SU-DHL-6 (cell line): ENCODE data around the gene GOLPH3.

Source experiments
- H2AFZ ChIP-seq: fragments of 200-600 bp; sonication (generic); 2 replicates; pipeline ENCODE4 v1.6.1; 2014; ENCODE audit warnings: low read depth, mild to moderate bottlenecking, moderate library complexity, mixed read lengths, antibody characterized with exemption, low read length; ENCODE audit not compliant: severe bottlenecking
- H3F3A ChIP-seq: fragments of 200-600 bp; shearing (Covaris generic); 2 replicates; pipeline ENCODE4 v1.6.0; 2016; ENCODE audit warnings: antibody characterized with exemption, mild to moderate bottlenecking; ENCODE audit not compliant: insufficient read depth
- H3K27ac ChIP-seq: fragments of 200-600 bp; sonication (generic); 2 replicates; pipeline ENCODE4 v1.5.1; 2016; ENCODE audit warnings: low read depth, mild to moderate bottlenecking, low read length, moderate library complexity, mixed read lengths
- H3K27me3 ChIP-seq: fragments of 200-600 bp; sonication (generic), shearing (Covaris generic); 2 replicates; pipeline ENCODE4 v1.6.0; 2014; ENCODE audit warnings: mild to moderate bottlenecking, low read length
- H3K36me3 ChIP-seq: fragments of 200-600 bp; sonication (generic); 2 replicates; pipeline ENCODE4 v1.6.1; 2014; ENCODE audit warnings: mild to moderate bottlenecking, low read length, mixed read lengths
- H3K4me2 ChIP-seq: fragments of 300-600, 200-600 bp; shearing (Covaris generic), sonication (generic); 2 replicates; pipeline ENCODE4 v1.6.0; 2014; ENCODE audit warnings: low read length, low read depth, mild to moderate bottlenecking; ENCODE audit not compliant: poor library complexity, severe bottlenecking
- H3K4me3 ChIP-seq: fragments of 200-600 bp; sonication (generic); 2 replicates; pipeline ENCODE4 v1.5.1; 2014; ENCODE audit warnings: antibody characterized with exemption, low read length, mild to moderate bottlenecking, mixed read lengths; ENCODE audit not compliant: insufficient read depth, poor library complexity, severe bottlenecking
- H3K79me2 ChIP-seq: fragments of 200-600 bp; sonication (generic); 2 replicates; pipeline ENCODE4 v1.6.1; 2014; ENCODE audit warnings: mild to moderate bottlenecking, low read length, moderate library complexity; ENCODE audit not compliant: insufficient read depth
- H3K9ac ChIP-seq: fragments of 200-600 bp; sonication (generic); 2 replicates; pipeline ENCODE4 v1.7.0; 2014; ENCODE audit warnings: mild to moderate bottlenecking, low read length
- H3K9me2 ChIP-seq: fragments of 200-600 bp; sonication (generic); replicated peaks from 2 replicates; pipeline ENCODE4 v1.6.1; 2014; ENCODE audit warnings: low read length; ENCODE audit not compliant: insufficient read depth
- H3K9me3 ChIP-seq: fragments of 200-600 bp; sonication (generic); 2 replicates; pipeline ENCODE4 v1.6.1; 2014; ENCODE audit warnings: low read length, mixed read lengths; ENCODE audit not compliant: insufficient read depth
- H4K20me1 ChIP-seq: fragments of 200-600 bp; sonication (generic); 2 replicates; pipeline ENCODE4 v1.6.1; 2014; ENCODE audit warnings: low read depth, mild to moderate bottlenecking, antibody characterized with exemption, low read length, moderate library complexity, mixed read lengths
- CTCF ChIP-seq: fragments of 200-600 bp; sonication (generic); IDR thresholded peaks from one replicate; pipeline ENCODE4 v1.5.1; 2017; ENCODE audit warnings: antibody characterized with exemption, mild to moderate bottlenecking, low read length, moderate library complexity; ENCODE audit not compliant: insufficient read depth, poor library complexity, severe bottlenecking
- EZH2phosphoT487 ChIP-seq: fragments of 200-600 bp; sonication (generic), shearing (Covaris generic); conservative IDR thresholded peaks from 2 replicates; pipeline ENCODE4 v1.6.1; 2018; ENCODE audit warnings: mild to moderate bottlenecking, antibody characterized with exemption, low read length, moderate library complexity, mixed read lengths

Gene GOLPH3

GRCh38 chr5:32092938-32093812 lies 80.9 kb downstream of the GOLPH3 start:
- Histone ChIP-seq H4K20me1 (no peaks in the 10 kb centered on the region), H3K79me2 (no peaks in the 10 kb centered on the region), H2AFZ (no peak overlapping the region), H3K4me2 (no peak overlapping the region), H3K4me3 (no peak overlapping the region), H3F3A (no peaks in the 10 kb centered on the region), H3K9ac (no peak overlapping the region), H3K36me3 (no peaks in the 10 kb centered on the region), H3K27ac (no peak overlapping the region), H3K9me3 (no peaks in the 10 kb centered on the region), H3K27me3 (no peaks in the 10 kb centered on the region), H3K9me2 (no peaks in the 10 kb centered on the region)
- TF ChIP-seq EZH2phosphoT487 (no peak), CTCF (peak; percentile 77)

- TF ChIP-seq EZH2phosphoT487 (no peak), CTCF (no peak)
- Histone ChIP-seq H3K27me3 (no peaks in the 10 kb centered on the region), H3F3A (no peaks in the 10 kb centered on the region), H3K9me3 (no peaks in the 10 kb centered on the region), H2AFZ (no peak overlapping the region), H3K27ac (no peak overlapping the region), H3K79me2 (no peaks in the 10 kb centered on the region), H3K36me3 (no peaks in the 10 kb centered on the region), H4K20me1 (no peaks in the 10 kb centered on the region), H3K4me2 (no peak overlapping the region), H3K9me2 (no peaks in the 10 kb centered on the region), H3K9ac (no peak overlapping the region), H3K4me3 (no peak overlapping the region)
These were observed 83.4 kb downstream of the GOLPH3 start for GRCh38 chr5:32090755-32091128.

- Histone ChIP-seq H3K9me3 (no peaks in the 10 kb centered on the region), H3K27ac (no peak overlapping the region), H2AFZ (no peak overlapping the region), H3F3A (no peaks in the 10 kb centered on the region), H4K20me1 (no peaks in the 10 kb centered on the region), H3K4me2 (no peak overlapping the region), H3K79me2 (no peaks in the 10 kb centered on the region), H3K36me3 (no peaks in the 10 kb centered on the region), H3K9ac (no peak overlapping the region), H3K27me3 (no peaks in the 10 kb centered on the region), H3K4me3 (no peak overlapping the region), H3K9me2 (no peaks in the 10 kb centered on the region)
- no peak for TF ChIP-seq EZH2phosphoT487
- no peak for TF ChIP-seq CTCF
These were observed 83.9 kb downstream of the GOLPH3 start for GRCh38 chr5:32090026-32090754.
